Testis (tissue), 2 donors: ENCODE data around the gene ANO7.

Source experiments
- POLR2A ChIP-seq: fragments of 450-650 bp; IDR thresholded peaks from one replicate; pipeline ENCODE4 v1.6.1; 2017; ENCODE audit warnings: antibody characterized with exemption, mild to moderate bottlenecking, moderate library complexity
- TF ChIP-seq, protein P1 (sequence below), 3 experiments: fragments of 450-650 bp in 2 of 3; fragments of 200-600 bp in 1 of 3; sonication (generic) in 1 of 3; IDR thresholded peaks; one replicate each; pipeline ENCODE4 v1.5.1; 2016 to 2019; ENCODE audit warnings: antibody characterized with exemption in 3 of 3, mild to moderate bottlenecking in 2 of 3, moderate library complexity in 1 of 3

DNA sequence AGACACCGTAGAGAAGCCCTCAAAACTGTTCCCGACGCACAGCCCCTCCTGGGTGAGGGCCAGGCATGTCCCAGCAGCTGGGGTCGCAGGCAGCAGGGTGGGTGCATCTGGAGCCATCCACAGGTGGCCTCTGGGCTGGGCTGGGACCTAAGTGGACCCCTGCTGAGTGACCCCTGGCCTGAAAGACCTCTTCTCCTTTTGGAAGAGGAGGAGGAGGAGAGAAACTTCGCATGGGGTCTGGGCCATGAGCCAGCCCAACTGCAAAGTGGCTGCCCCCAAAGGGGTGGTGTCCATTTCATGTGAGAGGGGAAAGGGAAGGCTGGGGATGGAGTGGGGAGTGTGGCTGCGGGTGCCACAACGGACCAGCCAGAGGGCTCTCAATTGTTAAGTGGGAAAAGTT lies 25.1 kb downstream of the ANO7 start:
- TF ChIP-seq, protein P1, sequence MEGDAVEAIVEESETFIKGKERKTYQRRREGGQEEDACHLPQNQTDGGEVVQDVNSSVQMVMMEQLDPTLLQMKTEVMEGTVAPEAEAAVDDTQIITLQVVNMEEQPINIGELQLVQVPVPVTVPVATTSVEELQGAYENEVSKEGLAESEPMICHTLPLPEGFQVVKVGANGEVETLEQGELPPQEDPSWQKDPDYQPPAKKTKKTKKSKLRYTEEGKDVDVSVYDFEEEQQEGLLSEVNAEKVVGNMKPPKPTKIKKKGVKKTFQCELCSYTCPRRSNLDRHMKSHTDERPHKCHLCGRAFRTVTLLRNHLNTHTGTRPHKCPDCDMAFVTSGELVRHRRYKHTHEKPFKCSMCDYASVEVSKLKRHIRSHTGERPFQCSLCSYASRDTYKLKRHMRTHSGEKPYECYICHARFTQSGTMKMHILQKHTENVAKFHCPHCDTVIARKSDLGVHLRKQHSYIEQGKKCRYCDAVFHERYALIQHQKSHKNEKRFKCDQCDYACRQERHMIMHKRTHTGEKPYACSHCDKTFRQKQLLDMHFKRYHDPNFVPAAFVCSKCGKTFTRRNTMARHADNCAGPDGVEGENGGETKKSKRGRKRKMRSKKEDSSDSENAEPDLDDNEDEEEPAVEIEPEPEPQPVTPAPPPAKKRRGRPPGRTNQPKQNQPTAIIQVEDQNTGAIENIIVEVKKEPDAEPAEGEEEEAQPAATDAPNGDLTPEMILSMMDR (IDR thresholded peaks at IDR 0.05) = no peak
- TF ChIP-seq POLR2A = no peak
